A549 (cell line): ENCODE measurements around the gene ZNF491. TPM values are rescaled to one million over a fixed set of nuclear protein-coding genes. Genes with fewer than 3 reads are reported as not detected.

Source experiments
- ATAC-seq, 2 experiments: fragments of 200-7000 bp in 1 of 2; fragments of >200 bp in 1 of 2; cut with Nextera tagmentation in 1 of 2; cut with Tn5 transposase in 1 of 2; 3 replicates each; pipeline versions ENCODE4 v1.8.0 to v1.9.1; 2018 to 2020; ENCODE audit warnings: mild to moderate bottlenecking in 1 of 2, moderate library complexity in 1 of 2
- CTCF ChIA-PET: fragments of 300-600 bp; sonication (Branson Sonifier 250); formaldehyde crosslinking; extraction: SDS; loops from one replicate; lab custom pipeline; 2021; ENCODE audit warnings: antibody characterized with exemption, inconsistent platforms; lab: Yijun Ruan, JAX
- POLR2A ChIA-PET: fragments of 350-600 bp; formaldehyde crosslinking; extraction: SDS; loops from one replicate; lab custom pipeline; 2021; ENCODE audit warnings: antibody characterized with exemption, inconsistent platforms; lab: Yijun Ruan, JAX
- DNase-seq, 2 experiments: peaks; one replicate each; pipeline versions ENCODE4 v3.0.0 to v3.0.0-alpha.2; 2011 to 2016; ENCODE audit warnings: low read depth in 1 of 2, low spot score in 1 of 2
- FAIRE-seq: peaks from 2 replicates; lab custom pipeline; 2011; peaks lifted over from hg19 to GRCh38; lab: Jason Lieb, UNC
- H3K27ac ChIP-seq, 2 experiments: fragments of >200 bp; sonication (Bioruptor Twin); formaldehyde crosslinking; 3 replicates each; pipeline ENCODE4 v1.5.1; 2016 to 2017
- H3K4me1 ChIP-seq: fragments of >200 bp; sonication (Bioruptor Twin); formaldehyde crosslinking; 3 replicates; pipeline ENCODE4 v1.6.1; 2016
- H3K4me2 ChIP-seq: fragments of >200 bp; sonication (Bioruptor Twin); formaldehyde crosslinking; 3 replicates; pipeline ENCODE4 v1.6.1; 2016
- H3K4me3 ChIP-seq: fragments of >200 bp; sonication (Bioruptor Twin); formaldehyde crosslinking; 3 replicates; pipeline ENCODE4 v1.5.1; 2016
- H3K9me3 ChIP-seq: fragments of >200 bp; sonication (Bioruptor Twin); formaldehyde crosslinking; 3 replicates; pipeline ENCODE4 v1.6.1; 2016
- BHLHE40 ChIP-seq: IDR thresholded peaks from 2 replicates; pipeline ENCODE4 v1.6.1; 2012; ENCODE audit warnings: low read depth, low read length, inconsistent platforms
- CBX8 ChIP-seq: fragments of 200-600 bp; sonication (generic); IDR thresholded peaks from 2 replicates; pipeline ENCODE4 v1.6.1; 2016
- CHD2 ChIP-seq: fragments of 150-350 bp; IDR thresholded peaks from 2 replicates; pipeline ENCODE4 v1.6.1; 2014; ENCODE audit warnings: low read length; ENCODE audit not compliant: partially characterized antibody
- EP300 ChIP-seq, 2 experiments: fragments of >200 bp; sonication (Bioruptor Twin); formaldehyde crosslinking; IDR thresholded peaks; 2 replicates in 1 of 2; 3 replicates in 1 of 2; pipeline ENCODE4 v1.6.1; 2016 to 2017
- FOSB ChIP-seq: fragments of 250-450 bp; sonication (Bioruptor Pico); IDR thresholded peaks from 2 replicates; pipeline ENCODE4 v1.5.0; 2020; ENCODE audit warnings: mild to moderate bottlenecking, moderate library complexity
- FOSL2 ChIP-seq, 2 experiments: fragments of 450-650 bp in 1 of 2; fragments of >200 bp in 1 of 2; sonication (Bioruptor Twin) in 1 of 2; formaldehyde crosslinking; IDR thresholded peaks; 2 replicates each; pipeline versions ENCODE4 v1.5.0 to v1.6.1; 2016 to 2020; ENCODE audit warnings: mild to moderate bottlenecking in 1 of 2, moderate library complexity in 1 of 2
- HEYL ChIP-seq: fragments of 250-450 bp; sonication (Bioruptor Pico); IDR thresholded peaks from 2 replicates; pipeline ENCODE4 v1.8.0; 2021; ENCODE audit warnings: mild to moderate bottlenecking, moderate library complexity
- HOXA7 ChIP-seq: fragments of 250-450 bp; sonication (Bioruptor Pico); IDR thresholded peaks from 2 replicates; pipeline ENCODE4 v1.5.0; 2020; ENCODE audit warnings: mild to moderate bottlenecking, moderate library complexity
- HOXB13 ChIP-seq: fragments of 250-450 bp; sonication (Bioruptor Pico); IDR thresholded peaks from 2 replicates; pipeline ENCODE4 v1.5.0; 2020; ENCODE audit warnings: low read depth, mild to moderate bottlenecking, moderate library complexity
- HOXB5 ChIP-seq: fragments of 250-450 bp; sonication (Bioruptor Pico); IDR thresholded peaks from 2 replicates; pipeline ENCODE4 v1.5.0; 2020; ENCODE audit warnings: mild to moderate bottlenecking, moderate library complexity
- JUNB ChIP-seq: fragments of >200 bp; sonication (Bioruptor Twin); formaldehyde crosslinking; IDR thresholded peaks from 2 replicates; pipeline ENCODE4 v1.6.1; 2016
- KDM1A ChIP-seq: fragments of 200-600 bp; sonication (generic); IDR thresholded peaks from 2 replicates; pipeline ENCODE4 v1.6.1; 2016; ENCODE audit warnings: low read depth, mild to moderate bottlenecking
- KDM5A ChIP-seq: fragments of 200-600 bp; sonication (generic); IDR thresholded peaks from 2 replicates; pipeline ENCODE4 v1.6.1; 2016; ENCODE audit warnings: antibody characterized with exemption, mild to moderate bottlenecking
- MYC ChIP-seq: IDR thresholded peaks from 2 replicates; pipeline ENCODE4 v1.6.1; 2012; ENCODE audit warnings: mild to moderate bottlenecking, inconsistent platforms, low read length, improper control_type of control experiment, borderline replicate concordance
- POLR2A ChIP-seq: IDR thresholded peaks from 2 replicates; pipeline ENCODE4 v1.6.1; 2012; ENCODE audit warnings: mild to moderate bottlenecking, low read length
- RCOR1 ChIP-seq: fragments of 150-350 bp; IDR thresholded peaks from 2 replicates; pipeline ENCODE4 v1.6.1; 2014; ENCODE audit warnings: antibody characterized with exemption, low read length, low read depth
- SREBF2 ChIP-seq: fragments of 450-650 bp; IDR thresholded peaks from 2 replicates; pipeline ENCODE4 v1.6.1; 2014; ENCODE audit warnings: mild to moderate bottlenecking, moderate library complexity
- TFCP2L1 ChIP-seq: fragments of 250-450 bp; sonication (Bioruptor Pico); IDR thresholded peaks from 2 replicates; pipeline ENCODE4 v1.5.0; 2021; ENCODE audit warnings: mild to moderate bottlenecking
- TP53 ChIP-seq: fragments of 250-450 bp; sonication (Bioruptor Pico); IDR thresholded peaks from 2 replicates; pipeline ENCODE4 v1.5.0; 2021; ENCODE audit warnings: mild to moderate bottlenecking, moderate library complexity
- ZC3H11A ChIP-seq: fragments of 450-650 bp; IDR thresholded peaks from 2 replicates; pipeline ENCODE4 v1.6.1; 2014; ENCODE audit warnings: antibody characterized with exemption, mild to moderate bottlenecking
- ZFP36 ChIP-seq: fragments of 450-650 bp; IDR thresholded peaks from 2 replicates; pipeline ENCODE4 v1.6.1; 2014; ENCODE audit warnings: borderline replicate concordance; ENCODE audit not compliant: partially characterized antibody
- ZSCAN20 ChIP-seq: fragments of 250-450 bp; sonication (Bioruptor Pico); IDR thresholded peaks from 2 replicates; pipeline ENCODE4 v1.8.0; 2022; ENCODE audit warnings: mild to moderate bottlenecking, moderate library complexity
- WGBS: methylation state at CpG from one replicate; pipeline ENCODE4 v1.1.6; 2017; ENCODE audit errors: missing lambda C conversion rate; 5-methylcytosine and 5-hydroxymethylcytosine counted together
- polyA plus RNA-seq, 4 experiments: library from polyadenylated mRNA; depleted of rRNA in 3 of 4; stranded (reverse); fragments of >200 nt; fragmentation: RNase III in 1 of 4; extraction: RNeasy Plus Mini Kit Qiagen cat#74134 plus additional on column Dnase treatment in 1 of 4; gene quantifications; 2 replicates in 3 of 4; 3 replicates in 1 of 4; pipeline ENCODE4 v1.2.3, GENCODE V29; 2011 to 2017
- TF ChIP-seq, protein P1 (sequence below): fragments of 200-600 bp; sonication (generic); IDR thresholded peaks from 2 replicates; pipeline ENCODE4 v1.6.1; 2016; ENCODE audit warnings: antibody characterized with exemption, mild to moderate bottlenecking, moderate library complexity
- TF ChIP-seq, protein P2 (sequence below): fragments of >200 bp; sonication (Bioruptor Twin); formaldehyde crosslinking; IDR thresholded peaks from 3 replicates; pipeline ENCODE4 v1.5.1; 2016
- TF ChIP-seq, protein P3 (sequence below): IDR thresholded peaks from 2 replicates; pipeline ENCODE4 v1.6.1; 2012
- TF ChIP-seq, protein P4 (sequence below): fragments of 250-450 bp; sonication (Bioruptor Pico); IDR thresholded peaks from 2 replicates; pipeline ENCODE4 v1.5.0; 2020; ENCODE audit warnings: low read depth, mild to moderate bottlenecking, moderate library complexity
- TF ChIP-seq, protein P5 (sequence below): fragments of 150-350 bp; IDR thresholded peaks from 2 replicates; pipeline ENCODE4 v1.6.1; 2014; ENCODE audit warnings: low read depth, mild to moderate bottlenecking, low read length

The ZNF491 gene
- polyA plus RNA-seq, 2 of the 4 experiments (the other 2 are of a cell fraction): not detected

DNA sequence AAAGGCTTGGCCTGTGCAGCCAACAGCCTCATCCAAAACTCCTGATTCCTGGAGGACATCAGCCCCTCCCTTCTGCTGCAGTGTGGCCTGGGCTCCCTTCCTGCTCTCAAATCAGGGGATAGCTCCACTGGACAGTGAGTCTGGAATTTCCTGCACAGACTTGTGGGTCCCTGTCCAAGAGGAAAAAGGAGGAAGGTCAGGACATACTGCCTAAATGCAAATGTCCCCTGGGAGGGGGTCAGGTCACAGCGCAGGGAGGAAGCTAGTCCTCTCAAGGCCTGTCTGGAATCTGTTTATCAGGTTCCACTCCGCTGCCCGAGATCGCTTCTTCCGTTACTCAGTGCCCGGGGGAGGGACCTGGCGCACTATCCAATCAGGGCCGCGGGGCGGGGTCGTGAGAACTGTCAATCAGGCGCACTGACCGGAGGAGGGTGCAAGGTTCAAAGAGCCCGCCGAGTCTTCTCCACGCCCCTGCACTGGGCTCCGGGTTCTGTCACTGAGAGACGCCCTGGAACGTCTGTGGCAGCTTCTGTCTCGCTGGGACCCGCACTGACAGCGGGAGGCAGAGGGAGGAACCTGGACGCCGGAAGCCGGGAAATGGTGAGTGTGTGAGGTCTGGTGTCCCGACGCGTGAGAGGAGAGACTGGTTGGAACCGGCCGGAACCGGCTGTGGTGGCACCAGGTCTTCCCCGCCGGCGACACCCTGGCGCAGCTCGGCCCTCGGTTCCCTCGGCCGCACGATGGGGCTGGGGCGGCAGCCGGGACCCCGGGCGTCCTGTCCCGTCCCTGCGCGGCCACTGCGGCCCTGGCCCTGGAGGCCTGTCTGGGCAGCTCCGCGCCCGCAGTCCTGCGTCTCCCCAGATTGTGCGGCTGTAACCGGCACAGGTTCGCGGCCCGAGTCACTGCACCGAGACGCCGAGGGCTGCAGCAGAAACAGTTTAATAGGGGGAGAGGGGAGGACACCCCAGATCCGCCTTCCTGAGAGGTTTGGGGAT lies 31.4 kb upstream of the ZNF491 start, which contains the start of gene ZNF441:
ZNF441 (plus strand) TSS at position 404 of the 995 bp plus-strand sequence; CDS start at position 598, 194 bp downstream.
- 7% methylated on average over 13 of the region's 61 CpGs for WGBS
- DNase-seq: peak in 1 of 2 experiments; percentile 1
- no peak for TF ChIP-seq ZC3H11A
- TF ChIP-seq, protein P1, sequence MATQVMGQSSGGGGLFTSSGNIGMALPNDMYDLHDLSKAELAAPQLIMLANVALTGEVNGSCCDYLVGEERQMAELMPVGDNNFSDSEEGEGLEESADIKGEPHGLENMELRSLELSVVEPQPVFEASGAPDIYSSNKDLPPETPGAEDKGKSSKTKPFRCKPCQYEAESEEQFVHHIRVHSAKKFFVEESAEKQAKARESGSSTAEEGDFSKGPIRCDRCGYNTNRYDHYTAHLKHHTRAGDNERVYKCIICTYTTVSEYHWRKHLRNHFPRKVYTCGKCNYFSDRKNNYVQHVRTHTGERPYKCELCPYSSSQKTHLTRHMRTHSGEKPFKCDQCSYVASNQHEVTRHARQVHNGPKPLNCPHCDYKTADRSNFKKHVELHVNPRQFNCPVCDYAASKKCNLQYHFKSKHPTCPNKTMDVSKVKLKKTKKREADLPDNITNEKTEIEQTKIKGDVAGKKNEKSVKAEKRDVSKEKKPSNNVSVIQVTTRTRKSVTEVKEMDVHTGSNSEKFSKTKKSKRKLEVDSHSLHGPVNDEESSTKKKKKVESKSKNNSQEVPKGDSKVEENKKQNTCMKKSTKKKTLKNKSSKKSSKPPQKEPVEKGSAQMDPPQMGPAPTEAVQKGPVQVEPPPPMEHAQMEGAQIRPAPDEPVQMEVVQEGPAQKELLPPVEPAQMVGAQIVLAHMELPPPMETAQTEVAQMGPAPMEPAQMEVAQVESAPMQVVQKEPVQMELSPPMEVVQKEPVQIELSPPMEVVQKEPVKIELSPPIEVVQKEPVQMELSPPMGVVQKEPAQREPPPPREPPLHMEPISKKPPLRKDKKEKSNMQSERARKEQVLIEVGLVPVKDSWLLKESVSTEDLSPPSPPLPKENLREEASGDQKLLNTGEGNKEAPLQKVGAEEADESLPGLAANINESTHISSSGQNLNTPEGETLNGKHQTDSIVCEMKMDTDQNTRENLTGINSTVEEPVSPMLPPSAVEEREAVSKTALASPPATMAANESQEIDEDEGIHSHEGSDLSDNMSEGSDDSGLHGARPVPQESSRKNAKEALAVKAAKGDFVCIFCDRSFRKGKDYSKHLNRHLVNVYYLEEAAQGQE: no peak
- no peak for TF ChIP-seq KDM1A
- TF ChIP-seq JUNB: no peak
- no peak for TF ChIP-seq CBX8
- TF ChIP-seq FOSB (CRISPR knock-in tag): no peak
- no peak for TF ChIP-seq EP300 (IDR thresholded peaks at IDR 0.05)
- TF ChIP-seq ZFP36: no peak
- no peak for TF ChIP-seq HOXB13 (CRISPR knock-in tag)
- no peak for TF ChIP-seq CHD2
- TF ChIP-seq, protein P2, sequence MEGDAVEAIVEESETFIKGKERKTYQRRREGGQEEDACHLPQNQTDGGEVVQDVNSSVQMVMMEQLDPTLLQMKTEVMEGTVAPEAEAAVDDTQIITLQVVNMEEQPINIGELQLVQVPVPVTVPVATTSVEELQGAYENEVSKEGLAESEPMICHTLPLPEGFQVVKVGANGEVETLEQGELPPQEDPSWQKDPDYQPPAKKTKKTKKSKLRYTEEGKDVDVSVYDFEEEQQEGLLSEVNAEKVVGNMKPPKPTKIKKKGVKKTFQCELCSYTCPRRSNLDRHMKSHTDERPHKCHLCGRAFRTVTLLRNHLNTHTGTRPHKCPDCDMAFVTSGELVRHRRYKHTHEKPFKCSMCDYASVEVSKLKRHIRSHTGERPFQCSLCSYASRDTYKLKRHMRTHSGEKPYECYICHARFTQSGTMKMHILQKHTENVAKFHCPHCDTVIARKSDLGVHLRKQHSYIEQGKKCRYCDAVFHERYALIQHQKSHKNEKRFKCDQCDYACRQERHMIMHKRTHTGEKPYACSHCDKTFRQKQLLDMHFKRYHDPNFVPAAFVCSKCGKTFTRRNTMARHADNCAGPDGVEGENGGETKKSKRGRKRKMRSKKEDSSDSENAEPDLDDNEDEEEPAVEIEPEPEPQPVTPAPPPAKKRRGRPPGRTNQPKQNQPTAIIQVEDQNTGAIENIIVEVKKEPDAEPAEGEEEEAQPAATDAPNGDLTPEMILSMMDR: no peak
- no peak for TF ChIP-seq KDM5A
- no peak for TF ChIP-seq FOSL2 (IDR thresholded peaks at IDR 0.05)
- no peak for TF ChIP-seq FOSL2 (CRISPR knock-in tag; IDR thresholded peaks at IDR 0.05)
- TF ChIP-seq POLR2A: no peak
- TF ChIP-seq TP53 (CRISPR knock-in tag): no peak
- TF ChIP-seq HEYL: no peak
- no peak for TF ChIP-seq HOXB5 (CRISPR knock-in tag)
- no peak for TF ChIP-seq TFCP2L1 (CRISPR knock-in tag)
- POLR2A ChIA-PET: no interaction called here
- Histone ChIP-seq H3K27ac (no peak within 1 kb of the TSS), H3K4me1 (no peaks in the 10 kb centered on the region), H3K4me3 (no peak within 1 kb of the TSS), H3K9me3 (no peaks in the 10 kb centered on the region; the same call in 2 of the 3 replicates), H3K4me2 (0 out of 3 replicates have a peak within 1 kb of the TSS, but pooled peaks have one; percentile 12)
- CTCF ChIA-PET: no interaction called here
- ATAC-seq: no peak; a peak in 1 of 6 replicates
- no peak for FAIRE-seq

DNA sequence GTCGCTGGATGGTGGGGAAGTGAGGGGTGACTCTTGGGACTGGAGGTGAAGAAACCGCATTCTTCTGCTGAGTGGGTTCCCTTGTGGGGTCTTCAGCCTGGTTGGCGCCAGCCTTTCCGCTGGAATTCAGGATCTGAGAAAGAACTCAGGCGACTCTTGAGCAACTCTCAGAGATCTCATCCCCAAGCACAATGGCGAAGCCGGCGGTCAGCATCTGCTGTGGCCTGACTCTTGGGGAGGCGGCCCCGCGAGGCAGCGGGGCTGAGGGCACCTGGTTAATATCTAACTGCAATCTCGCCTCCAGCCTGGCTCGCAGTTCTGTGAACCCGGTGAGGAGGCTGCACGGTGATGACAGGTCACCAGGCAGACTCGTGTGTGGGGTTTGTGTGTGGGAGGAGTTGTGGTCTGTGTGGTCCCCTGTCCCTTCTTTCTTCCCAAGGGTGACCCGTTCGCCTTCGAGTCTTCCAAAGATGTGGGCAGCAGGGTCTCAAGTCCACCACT lies 30.6 kb upstream of the ZNF491 start:
- POLR2A ChIA-PET: no interaction called here
- no peaks in the 10 kb centered on the region; the same call in 2 of the 3 replicates for H3K9me3 ChIP-seq
- no peak for DNase-seq
- no peak overlapping the region for H3K4me3 ChIP-seq
- no peak for FAIRE-seq
- no peak overlapping the region for H3K27ac ChIP-seq
- CTCF ChIA-PET: no interaction called here
- 62% methylated on average over 4 of the region's 20 CpGs for WGBS
- H3K4me2 ChIP-seq: no peak overlapping the region
- H3K4me1 ChIP-seq: no peaks in the 10 kb centered on the region
- TF ChIP-seq POLR2A (no peak), BHLHE40 (no peak), HOXB13 (CRISPR knock-in tag) (no peak), SREBF2 (no peak), RCOR1 (no peak), ZFP36 (no peak), KDM5A (no peak), ZSCAN20 (CRISPR knock-in tag) (no peak), HOXA7 (no peak), MYC (no peak)
- TF ChIP-seq, protein P3, sequence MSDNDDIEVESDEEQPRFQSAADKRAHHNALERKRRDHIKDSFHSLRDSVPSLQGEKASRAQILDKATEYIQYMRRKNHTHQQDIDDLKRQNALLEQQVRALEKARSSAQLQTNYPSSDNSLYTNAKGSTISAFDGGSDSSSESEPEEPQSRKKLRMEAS: no peak
- TF ChIP-seq, protein P4, sequence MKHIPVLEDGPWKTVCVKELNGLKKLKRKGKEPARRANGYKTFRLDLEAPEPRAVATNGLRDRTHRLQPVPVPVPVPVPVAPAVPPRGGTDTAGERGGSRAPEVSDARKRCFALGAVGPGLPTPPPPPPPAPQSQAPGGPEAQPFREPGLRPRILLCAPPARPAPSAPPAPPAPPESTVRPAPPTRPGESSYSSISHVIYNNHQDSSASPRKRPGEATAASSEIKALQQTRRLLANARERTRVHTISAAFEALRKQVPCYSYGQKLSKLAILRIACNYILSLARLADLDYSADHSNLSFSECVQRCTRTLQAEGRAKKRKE (CRISPR knock-in tag): no peak
- TF ChIP-seq, protein P5, sequence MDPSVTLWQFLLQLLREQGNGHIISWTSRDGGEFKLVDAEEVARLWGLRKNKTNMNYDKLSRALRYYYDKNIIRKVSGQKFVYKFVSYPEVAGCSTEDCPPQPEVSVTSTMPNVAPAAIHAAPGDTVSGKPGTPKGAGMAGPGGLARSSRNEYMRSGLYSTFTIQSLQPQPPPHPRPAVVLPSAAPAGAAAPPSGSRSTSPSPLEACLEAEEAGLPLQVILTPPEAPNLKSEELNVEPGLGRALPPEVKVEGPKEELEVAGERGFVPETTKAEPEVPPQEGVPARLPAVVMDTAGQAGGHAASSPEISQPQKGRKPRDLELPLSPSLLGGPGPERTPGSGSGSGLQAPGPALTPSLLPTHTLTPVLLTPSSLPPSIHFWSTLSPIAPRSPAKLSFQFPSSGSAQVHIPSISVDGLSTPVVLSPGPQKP: no peak
- ATAC-seq: no peak
